Mesothelial cell of epicardium (in vitro differentiated cells): Measurements from ENCODE around the gene USP22. TPM values are rescaled to one million over a fixed set of nuclear protein-coding genes. Genes with fewer than 3 reads are reported as not detected.

Experiments used
- DNase-seq, 2 experiments: peaks; one replicate each; pipeline ENCODE4 v3.0.0; 2021; ENCODE audit warnings: low spot score in 2 of 2; ENCODE audit not compliant: unreplicated experiment in 2 of 2
- H3K27ac Mint-ChIP-seq: 2 replicates; pipeline ENCODE4 v1.8.0; 2021; ENCODE audit warnings: mixed read lengths
- H3K27me3 Mint-ChIP-seq: 2 replicates; pipeline ENCODE4 v1.8.0; 2021; ENCODE audit warnings: low read depth, mixed read lengths
- H3K36me3 Mint-ChIP-seq: 2 replicates; pipeline ENCODE4 v1.8.0; 2021; ENCODE audit warnings: mixed read lengths
- H3K4me1 Mint-ChIP-seq: 2 replicates; pipeline ENCODE4 v1.8.0; 2021; ENCODE audit warnings: mixed read lengths
- H3K4me3 Mint-ChIP-seq: 2 replicates; pipeline ENCODE4 v1.8.0; 2021; ENCODE audit warnings: mild to moderate bottlenecking, moderate library complexity, mixed read lengths
- H3K9me3 Mint-ChIP-seq: 2 replicates; pipeline ENCODE4 v1.8.0; 2021; ENCODE audit warnings: mixed read lengths
- CTCF ChIP-seq: fragments of 200-600 bp; sonication (generic); IDR thresholded peaks from one replicate; pipeline ENCODE4 v1.5.0; 2021; ENCODE audit warnings: antibody characterized with exemption; ENCODE audit not compliant: unreplicated experiment
- total RNA-seq: library from RNA; stranded (reverse); gene quantifications from 3 replicates; pipeline ENCODE4 v1.2.1, GENCODE V29; 2021

Gene USP22
- total RNA-seq, 1 donor from 2014 or later: 348 TPM

GRCh38 chr17:21005367-21005766 is 37.4 kb downstream of the USP22 start:
- H3K9me3 Mint-ChIP-seq: no peaks in the 10 kb centered on the region
- peaks cover 41% of the 10 kb centered on the region for H3K36me3 Mint-ChIP-seq
- H3K27ac Mint-ChIP-seq: peak overlapping the region; percentile 67
- no peaks in the 10 kb centered on the region for H3K27me3 Mint-ChIP-seq
- H3K4me1 Mint-ChIP-seq: no peaks in the 10 kb centered on the region
- H3K4me3 Mint-ChIP-seq: no peak overlapping the region
- TF ChIP-seq CTCF: no peak
- no peak for DNase-seq

- peaks cover 40% of the 10 kb centered on the region for H3K36me3 Mint-ChIP-seq
Measured at GRCh38 chr17:21004016-21004930, 38.5 kb downstream of the USP22 start.

GRCh38 chr17:21003007-21003621 is 39.7 kb downstream of the USP22 start:
- H3K27me3 Mint-ChIP-seq: no peaks in the 10 kb centered on the region
- H3K9me3 Mint-ChIP-seq: no peaks in the 10 kb centered on the region
- peaks cover 35% of the 10 kb centered on the region for H3K36me3 Mint-ChIP-seq
- H3K4me3 Mint-ChIP-seq: no peak overlapping the region
- no peak overlapping the region for H3K27ac Mint-ChIP-seq
- TF ChIP-seq CTCF: no peak
- DNase-seq: no peak
- peaks cover 6% of the 10 kb centered on the region for H3K4me1 Mint-ChIP-seq

More at GRCh38 chr17:21004016-21004930, 38.5 kb downstream of the USP22 start:
- H3K27ac Mint-ChIP-seq: peak overlapping the region; percentile 39
- no peak for DNase-seq
- no peak overlapping the region for H3K4me3 Mint-ChIP-seq
- no peaks in the 10 kb centered on the region for H3K9me3 Mint-ChIP-seq
- no peak for TF ChIP-seq CTCF
- no peaks in the 10 kb centered on the region for H3K27me3 Mint-ChIP-seq
- no peaks in the 10 kb centered on the region for H3K4me1 Mint-ChIP-seq

GRCh38 chr17:21002309-21003006 is 40.4 kb downstream of the USP22 start:
- no peak for DNase-seq
- H3K27ac Mint-ChIP-seq: peak overlapping the region; percentile 18
- H3K4me1 Mint-ChIP-seq: peaks cover 6% of the 10 kb centered on the region
- TF ChIP-seq CTCF: no peak
- peaks cover 30% of the 10 kb centered on the region for H3K36me3 Mint-ChIP-seq
- no peaks in the 10 kb centered on the region for H3K9me3 Mint-ChIP-seq
- no peaks in the 10 kb centered on the region for H3K27me3 Mint-ChIP-seq
- H3K4me3 Mint-ChIP-seq: no peak overlapping the region

- Mint-ChIP-seq H3K36me3 (peaks cover 23% of the 10 kb centered on the region), H3K27ac (peak overlapping the region; percentile 18), H3K27me3 (no peaks in the 10 kb centered on the region), H3K9me3 (no peaks in the 10 kb centered on the region), H3K4me1 (peaks cover 6% of the 10 kb centered on the region), H3K4me3 (no peak overlapping the region)
- no peak for TF ChIP-seq CTCF
- DNase-seq: no peak
Measured at GRCh38 chr17:21001813-21002221, 41.0 kb downstream of the USP22 start.
